DMS153 treated with DMSO at 0.1 percent for 48 hours (cell line): Measurements from ENCODE around the gene OR2B2.
A peak's percentile ranks its signal among the peaks of the same experiment; 100 is the strongest.

Experiments
- DNase-seq: peaks from one replicate; lab custom pipeline; 2025; ENCODE audit not compliant: unreplicated experiment; lab: John Stamatoyannopoulos, UW

The OR2B2 gene

DNA sequence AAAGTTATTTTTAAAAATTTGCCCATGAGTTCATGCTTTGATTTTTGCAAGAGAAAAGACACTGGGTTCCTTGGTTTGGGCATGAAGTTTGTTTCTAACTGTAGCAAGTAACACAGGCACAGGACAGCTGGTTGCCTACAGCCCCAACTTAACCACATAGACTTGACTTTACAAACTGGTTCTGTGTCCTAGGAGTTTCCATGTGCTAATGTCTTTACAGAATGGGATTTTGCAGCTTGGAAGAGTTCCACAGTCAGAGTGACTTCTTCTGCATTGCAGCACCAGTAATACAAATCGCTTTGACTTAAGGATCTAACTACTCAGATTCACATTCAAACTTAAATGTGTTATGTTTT, 44.3 kb downstream of the OR2B2 start:
- DNase-seq = peak; percentile 56

DNA sequence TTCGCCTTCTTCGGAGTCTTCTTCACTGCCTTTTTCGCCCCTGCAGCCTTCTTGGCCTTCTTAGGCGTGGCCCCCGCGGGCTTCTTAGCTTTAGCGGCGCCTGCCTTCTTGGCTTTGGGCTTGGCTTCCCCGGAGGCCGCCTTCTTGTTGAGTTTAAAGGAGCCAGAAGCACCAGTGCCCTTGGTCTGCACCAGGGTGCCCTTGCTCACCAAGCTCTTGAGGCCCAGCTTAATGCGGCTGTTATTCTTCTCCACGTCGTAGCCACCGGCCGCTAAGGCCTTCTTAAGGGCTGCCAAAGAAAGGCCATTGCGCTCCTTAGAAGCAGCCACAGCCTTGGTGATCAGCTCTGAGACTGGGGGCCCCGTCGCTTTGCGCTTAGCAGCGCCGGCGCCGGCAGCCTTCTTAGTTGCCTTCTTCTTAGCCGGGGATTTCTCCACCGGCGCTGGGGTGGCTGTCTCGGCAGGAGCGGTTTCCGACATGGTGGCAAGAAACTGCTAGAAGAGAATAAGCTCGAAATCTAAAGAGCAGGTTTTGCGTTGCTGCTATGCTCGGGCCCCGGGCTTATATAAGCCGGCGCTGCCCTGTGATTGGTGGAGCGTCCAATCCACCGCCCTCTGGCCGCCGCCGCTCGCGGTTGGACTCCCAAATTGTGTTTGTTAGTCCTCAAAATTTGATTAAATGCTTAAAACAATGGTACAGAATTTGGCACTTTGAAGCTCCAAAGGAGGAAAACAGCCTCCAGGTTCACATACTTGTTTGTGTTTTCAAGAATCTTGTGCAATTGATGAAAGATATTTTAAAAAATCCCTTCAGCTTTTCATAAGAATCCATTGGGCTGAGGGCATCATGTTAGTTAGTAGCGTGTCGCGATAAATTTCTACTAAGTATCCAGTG, 44.9 kb downstream of the OR2B2 start:
- DNase-seq = peak; percentile 77

- DNase-seq = peak; percentile 70
These were observed 45.7 kb downstream of the OR2B2 start for GRCh38 chr6:27866357-27867050.

DNA sequence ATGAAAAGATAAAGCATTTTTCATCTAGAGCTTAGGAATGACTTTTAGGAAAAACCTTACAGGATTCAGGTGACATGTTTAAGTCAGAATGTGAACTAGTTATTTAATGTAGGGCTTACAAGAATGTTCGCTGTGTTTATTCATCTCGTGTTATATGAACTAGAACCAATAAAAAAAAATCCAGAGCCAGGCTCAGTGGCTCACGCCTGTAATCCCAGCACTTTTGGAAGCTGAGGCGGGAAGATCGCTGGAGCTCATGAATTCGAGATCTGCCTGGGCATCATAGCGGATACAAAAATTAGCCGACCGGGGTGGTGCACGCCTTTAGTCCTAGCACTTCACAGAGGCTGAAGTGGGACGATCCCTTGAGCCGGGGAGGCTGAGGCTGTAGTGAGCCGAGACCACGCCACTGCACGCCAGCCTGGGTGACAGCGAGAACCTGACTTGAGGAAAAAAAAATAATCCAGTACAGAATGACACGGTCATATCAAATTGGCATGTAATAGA, 46.3 kb downstream of the OR2B2 start:
- peak; percentile 70 for DNase-seq

DNA sequence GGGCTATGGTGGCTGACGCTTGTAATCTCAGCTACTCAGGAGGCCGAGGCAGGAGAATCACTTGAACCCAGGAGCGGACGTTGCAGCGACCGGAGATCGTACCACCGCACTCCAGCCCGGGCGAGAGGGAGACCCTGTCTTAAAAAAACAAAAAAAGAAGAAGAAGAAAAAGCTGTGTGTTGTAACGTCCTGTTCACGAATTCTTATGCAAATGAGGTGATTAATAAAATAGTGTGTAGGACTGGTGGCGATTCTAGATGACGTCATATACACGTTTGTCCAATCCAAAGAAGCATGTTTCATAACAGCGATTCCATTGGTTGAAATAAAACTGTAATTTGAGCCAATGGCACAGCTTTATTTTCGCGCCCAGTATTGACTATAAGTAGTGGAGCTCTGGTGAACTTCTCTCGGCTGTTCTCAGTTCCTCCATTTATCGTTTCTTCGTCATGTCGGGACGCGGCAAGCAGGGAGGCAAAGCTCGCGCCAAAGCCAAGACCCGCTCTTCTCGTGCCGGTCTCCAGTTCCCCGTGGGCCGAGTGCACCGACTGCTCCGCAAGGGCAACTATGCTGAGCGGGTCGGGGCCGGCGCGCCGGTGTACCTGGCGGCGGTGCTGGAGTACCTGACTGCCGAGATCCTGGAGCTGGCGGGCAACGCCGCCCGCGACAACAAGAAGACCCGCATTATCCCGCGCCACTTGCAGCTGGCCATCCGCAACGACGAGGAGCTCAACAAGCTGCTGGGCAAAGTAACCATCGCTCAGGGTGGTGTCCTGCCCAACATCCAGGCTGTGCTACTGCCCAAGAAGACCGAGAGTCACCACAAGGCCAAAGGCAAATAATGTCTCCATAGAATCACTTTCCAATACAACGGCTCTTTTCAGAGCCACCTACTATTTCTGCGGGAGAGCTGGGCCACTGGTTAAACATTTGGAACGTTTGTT, 47.0 kb downstream of the OR2B2 start:
- DNase-seq = peak; percentile 96

DNA sequence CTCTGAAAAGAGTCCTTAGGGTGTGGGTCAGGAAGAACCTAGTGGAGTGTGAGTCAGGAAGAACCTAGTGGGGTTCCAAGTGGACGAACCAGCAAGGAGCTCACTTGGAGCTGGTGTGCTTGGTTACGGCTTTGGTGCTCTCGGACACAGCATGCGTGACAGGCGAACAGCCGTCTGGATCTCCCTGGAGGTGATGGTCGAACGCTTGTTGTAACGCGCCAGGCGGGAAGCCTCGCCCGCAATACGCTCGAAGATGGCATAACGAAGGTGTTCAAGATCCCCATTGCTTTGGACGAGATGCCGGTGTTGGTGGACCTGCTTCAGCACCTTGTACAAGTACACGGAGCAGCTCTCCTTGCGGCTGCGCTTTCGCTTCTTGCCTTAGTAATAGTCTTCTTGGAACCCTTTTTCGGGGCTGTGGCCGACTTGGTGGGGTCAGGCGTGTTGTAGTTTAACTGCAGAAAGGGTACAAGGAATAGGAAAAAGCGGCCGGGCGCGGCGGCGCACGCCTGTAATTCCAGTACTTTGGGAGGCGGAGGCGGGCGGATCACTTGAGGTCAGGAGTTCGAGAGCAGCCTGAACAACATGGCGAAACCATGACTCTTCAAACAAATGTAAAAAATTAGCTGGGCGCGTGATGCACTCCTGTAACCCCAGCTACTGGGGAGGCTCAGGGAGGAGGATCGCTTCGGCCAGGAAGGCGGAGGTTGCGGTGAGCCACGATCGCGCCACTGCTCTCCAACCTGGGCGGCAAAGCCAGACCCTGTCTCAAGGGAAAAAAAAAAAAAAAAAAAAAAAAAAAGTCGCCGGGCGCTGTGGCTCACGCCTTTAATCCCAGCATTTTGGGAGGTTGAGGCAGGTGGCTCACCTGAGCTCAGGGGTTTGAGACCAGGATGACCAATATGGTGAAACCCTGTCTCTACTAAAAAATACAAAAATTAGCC, 48.0 kb downstream of the OR2B2 start:
- DNase-seq = no peak

- DNase-seq = no peak
These were observed 49.7 kb downstream of the OR2B2 start for GRCh38 chr6:27862396-27863066.

- DNase-seq = no peak
These were observed 50.3 kb downstream of the OR2B2 start for GRCh38 chr6:27861861-27862260.

- DNase-seq = no peak
These were observed 50.8 kb downstream of the OR2B2 start for GRCh38 chr6:27861276-27861840.
